GM04504 (cell line): ENCODE data around the gene MYBPC3.
A peak's percentile ranks its signal among the peaks of the same experiment; 100 is the strongest.
"Not testable (repeated sequence)": the region's sequence is repeated elsewhere in the genome, so short reads cannot be mapped to it uniquely, and the experiment has no call there.

ENCODE experiments used
- DNase-seq: peaks from one replicate; pipeline ENCODE4 v3.0.0-alpha.2; 2012; ENCODE audit warnings: low read depth

The MYBPC3 gene

GRCh38 chr11:47324520-47324919 lies 28.0 kb downstream of the MYBPC3 start:
- no peak for DNase-seq

DNA sequence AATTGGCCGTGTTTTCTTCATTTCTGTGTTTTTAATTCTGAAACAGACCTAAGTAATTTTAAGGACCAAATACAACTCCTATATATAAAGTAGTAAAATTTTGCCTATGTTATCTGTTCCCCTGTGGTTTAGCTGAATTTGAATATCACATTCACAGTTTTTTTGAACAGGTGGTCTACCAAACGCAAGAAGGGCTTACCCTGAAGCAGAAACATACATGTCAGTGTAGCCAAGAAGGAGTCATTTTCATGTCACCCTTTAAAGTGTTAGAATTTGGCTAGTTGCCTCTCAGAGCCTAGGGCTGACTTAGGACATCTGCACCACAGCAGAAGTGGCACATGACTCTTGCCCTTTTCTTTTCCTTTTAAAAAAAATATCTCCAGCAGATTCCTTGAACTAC lies 34.3 kb downstream of the MYBPC3 start:
- DNase-seq, result no peak

DNA sequence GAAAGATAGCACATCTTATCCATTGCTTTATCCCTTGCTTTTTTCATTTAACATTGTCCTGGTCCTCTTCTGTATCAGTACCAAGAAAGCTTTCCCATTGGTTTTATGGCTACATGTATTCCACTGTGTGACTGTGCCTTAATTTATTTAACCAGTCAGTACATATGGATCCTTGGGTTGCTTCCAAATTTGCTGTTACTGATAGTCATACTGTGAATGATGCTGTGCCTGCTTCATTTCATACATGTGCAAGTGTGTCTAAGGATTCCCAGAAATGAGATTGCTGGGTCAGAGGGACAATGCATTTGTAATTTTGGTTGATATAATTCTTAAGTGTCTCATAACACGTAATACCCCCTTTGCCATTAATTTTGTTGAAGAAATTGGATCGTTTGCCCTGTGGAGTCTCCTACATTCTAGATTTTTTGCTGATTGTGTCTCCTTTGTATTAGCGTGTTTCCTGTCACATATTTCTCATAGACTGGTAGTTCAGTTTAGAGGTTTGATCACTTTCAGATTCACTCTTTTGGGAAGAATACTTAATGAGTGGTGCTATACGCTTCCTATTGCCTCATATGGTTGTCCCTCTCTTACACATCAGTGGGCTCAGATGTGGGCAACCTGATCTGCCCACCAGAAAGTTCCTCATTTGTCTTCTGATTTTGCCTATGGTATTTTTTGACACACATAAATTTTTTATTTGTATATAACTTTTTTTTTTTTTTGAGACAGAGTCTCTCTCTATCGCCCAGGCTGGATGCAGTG lies 35.3 kb downstream of the MYBPC3 start:
- DNase-seq, result no peak

GRCh38 chr11:47316501-47316900 lies 36.0 kb downstream of the MYBPC3 start:
- not testable (repeated sequence) for DNase-seq

- DNase-seq, result peak; percentile 61
These were observed 37.5 kb downstream of the MYBPC3 start for GRCh38 chr11:47314992-47315391.

DNA sequence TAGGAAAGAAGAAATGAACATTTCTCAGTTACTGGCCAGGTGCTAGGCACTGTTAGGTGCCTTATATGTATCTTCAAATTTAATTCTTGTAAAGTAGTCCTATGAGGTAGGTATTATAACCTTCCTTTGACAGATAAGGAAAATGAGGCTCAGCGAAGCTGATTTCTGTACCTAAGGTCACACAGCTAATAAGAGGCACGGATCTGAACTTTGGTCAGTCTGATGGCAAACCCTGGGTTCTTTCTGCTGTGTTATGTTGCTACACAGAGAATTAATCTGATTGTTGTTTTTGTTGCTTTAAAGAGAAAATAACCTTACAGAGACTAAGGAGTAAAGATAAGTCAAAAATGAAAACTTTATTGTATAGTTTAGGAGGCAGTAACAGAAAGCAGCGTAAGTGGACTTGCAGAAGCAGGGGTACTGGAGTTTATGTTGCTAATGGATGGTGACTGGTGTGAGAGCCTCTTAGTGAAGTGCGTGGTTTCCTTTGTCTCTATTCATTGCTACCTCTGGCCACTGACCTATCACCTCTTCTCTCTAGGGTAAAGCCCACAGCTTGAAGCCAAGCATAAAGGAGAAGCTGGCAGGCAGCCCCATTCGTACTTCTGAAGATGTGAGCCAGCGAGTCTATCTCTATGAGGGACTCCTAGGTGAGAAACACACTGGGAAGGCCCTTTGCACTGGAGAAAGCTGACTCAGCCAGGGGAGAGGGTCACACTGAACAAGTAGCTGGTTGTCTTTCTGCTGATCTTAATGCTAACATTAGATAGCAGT lies 44.3 kb downstream of the MYBPC3 start:
- DNase-seq, result no peak

- no peak for DNase-seq
These were observed 46.0 kb downstream of the MYBPC3 start for GRCh38 chr11:47306484-47306844.

DNA sequence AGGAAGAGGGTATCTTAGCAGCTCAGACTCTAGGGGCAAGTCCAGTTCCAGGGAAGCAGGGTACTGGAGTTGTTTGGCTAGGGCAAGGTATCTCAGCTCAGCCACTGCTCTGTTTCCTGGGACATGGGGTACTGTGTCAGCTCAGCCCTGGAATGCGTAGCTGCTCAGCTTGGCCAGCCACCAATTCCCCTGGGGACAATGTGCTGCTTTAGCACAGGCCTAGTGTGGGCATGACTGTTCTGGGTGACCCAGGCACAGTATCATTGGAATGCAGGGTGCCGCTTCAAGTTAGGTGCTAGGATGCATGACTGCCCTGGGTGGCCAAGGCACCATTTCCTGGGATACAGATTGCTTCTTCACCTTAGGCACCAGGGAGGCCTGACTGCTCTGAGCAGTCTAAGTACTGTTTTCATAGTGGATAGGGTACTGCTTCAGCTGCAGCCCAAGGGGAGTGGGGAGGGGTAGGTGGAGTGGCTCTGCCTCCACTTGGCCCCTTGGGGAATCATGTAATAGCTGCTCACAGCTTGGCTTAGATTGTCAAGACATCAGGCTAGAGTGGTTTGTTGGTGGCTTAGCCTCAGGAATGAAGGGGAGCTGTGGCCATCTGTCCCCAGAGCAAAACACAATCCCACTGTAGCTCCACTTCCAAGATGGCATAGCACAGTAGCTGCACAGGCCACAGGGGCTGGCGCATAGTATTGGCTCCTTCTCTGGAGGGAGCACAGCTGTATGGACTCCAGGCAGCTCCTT lies 46.6 kb downstream of the MYBPC3 start:
- DNase-seq, result no peak

- no peak for DNase-seq
These were observed 49.6 kb downstream of the MYBPC3 start for GRCh38 chr11:47302853-47303252.

DNA sequence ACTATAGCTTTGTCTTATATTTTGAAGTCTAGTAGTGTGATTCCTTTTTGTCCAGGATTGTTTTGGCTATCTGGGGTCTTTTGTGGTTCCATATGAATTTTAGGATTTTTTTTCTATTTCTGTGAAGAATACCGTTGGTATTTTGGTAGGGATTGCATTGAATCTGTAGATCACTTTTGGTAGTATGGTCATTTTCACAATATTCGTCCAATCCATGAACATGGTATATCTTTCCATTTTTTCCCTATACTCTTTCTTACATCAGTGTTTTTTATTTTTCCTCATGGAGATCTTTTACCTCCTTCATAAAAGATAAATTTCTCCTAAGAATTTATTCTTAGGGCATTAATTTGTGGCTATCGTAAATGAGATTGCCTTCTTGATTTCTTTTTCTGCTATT lies 53.4 kb downstream of the MYBPC3 start:
- no peak for DNase-seq

- DNase-seq, result no peak
These were observed 56.5 kb downstream of the MYBPC3 start for GRCh38 chr11:47296045-47296444.

DNA sequence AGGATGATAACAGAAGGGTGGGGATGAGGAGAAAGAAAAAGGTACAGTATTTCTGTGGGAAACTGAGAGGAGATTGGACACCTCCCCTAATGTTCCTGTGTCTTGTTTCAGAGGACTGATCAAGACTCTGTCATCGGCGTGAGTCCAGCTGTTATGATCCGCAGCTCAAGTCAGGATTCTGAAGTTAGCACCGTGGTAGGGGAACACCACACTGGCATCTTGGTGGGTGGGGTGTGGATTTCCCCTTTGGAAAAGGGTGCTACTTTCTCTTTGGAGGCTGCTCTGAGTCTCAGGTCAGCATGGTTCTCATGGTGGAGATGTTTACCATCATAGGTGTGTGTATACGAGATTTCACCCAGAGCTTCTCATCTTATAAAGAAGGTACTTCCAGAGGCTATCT lies 57.1 kb downstream of the MYBPC3 start:
- no peak for DNase-seq

DNA sequence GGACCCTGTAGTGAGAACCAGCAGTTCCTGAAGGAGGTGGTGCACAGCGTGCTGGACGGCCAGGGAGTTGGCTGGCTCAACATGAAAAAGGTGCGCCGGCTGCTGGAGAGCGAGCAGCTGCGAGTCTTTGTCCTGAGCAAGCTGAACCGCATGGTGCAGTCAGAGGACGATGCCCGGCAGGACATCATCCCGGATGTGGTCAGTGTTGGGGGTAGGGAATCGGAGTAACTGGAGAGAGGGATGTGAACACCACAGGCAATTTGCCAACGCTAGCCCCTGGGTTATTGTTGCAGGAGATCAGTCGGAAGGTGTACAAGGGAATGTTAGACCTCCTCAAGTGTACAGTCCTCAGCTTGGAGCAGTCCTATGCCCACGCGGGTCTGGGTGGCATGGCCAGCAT lies 62.6 kb downstream of the MYBPC3 start:
- no peak for DNase-seq

GRCh38 chr11:47288066-47288465 lies 64.4 kb downstream of the MYBPC3 start:
- no peak for DNase-seq

- no peak for DNase-seq
These were observed 66.3 kb downstream of the MYBPC3 start for GRCh38 chr11:47285969-47286770.

DNA sequence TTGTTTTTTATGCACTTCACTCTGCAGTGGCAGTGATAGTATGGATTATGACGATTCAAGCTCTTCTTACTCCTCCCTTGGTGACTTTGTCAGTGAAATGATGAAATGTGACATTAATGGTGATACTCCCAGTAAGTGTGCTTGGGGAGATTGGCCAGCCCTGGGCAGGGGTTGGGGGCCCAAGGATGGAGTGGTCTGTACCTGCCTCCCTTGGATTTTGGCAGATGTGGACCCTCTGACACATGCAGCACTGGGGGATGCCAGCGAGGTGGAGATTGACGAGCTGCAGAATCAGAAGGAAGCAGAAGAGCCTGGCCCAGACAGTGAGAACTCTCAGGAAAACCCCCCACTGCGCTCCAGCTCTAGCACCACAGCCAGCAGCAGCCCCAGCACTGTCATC lies 68.4 kb downstream of the MYBPC3 start:
- DNase-seq, result no peak

DNA sequence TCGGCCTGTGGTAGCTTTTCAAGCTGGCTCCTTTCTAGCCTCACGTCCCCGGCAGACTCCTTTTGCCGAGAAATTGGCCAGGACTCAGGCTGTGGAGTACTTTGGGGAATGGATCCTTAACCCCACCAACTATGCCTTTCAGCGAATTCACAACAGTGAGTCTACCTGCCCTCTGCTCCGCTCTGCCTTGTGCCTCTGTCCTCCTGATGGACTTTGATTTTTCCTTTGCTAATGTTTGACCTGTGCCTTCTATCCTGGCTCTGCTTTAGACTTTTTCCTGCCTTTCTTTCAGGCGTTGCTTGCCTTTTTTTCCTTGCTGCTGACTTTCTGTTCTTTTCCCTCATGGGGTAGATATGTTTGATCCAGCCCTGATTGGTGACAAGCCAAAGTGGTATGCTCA lies 70.0 kb downstream of the MYBPC3 start:
- no peak for DNase-seq
